OCI-LY3 (cell line): ENCODE measurements around the gene FREM1.

ENCODE experiments used
- EZH2phosphoT487 ChIP-seq: fragments of 200-600 bp; shearing (Covaris generic); IDR thresholded peaks from 2 replicates; pipeline ENCODE4 v1.6.1; 2018; ENCODE audit warnings: antibody characterized with exemption, mixed run types, low read depth
- TF ChIP-seq, protein P1 (sequence below): fragments of 200-600, 300-600 bp; sonication (generic); IDR thresholded peaks from 2 replicates; pipeline ENCODE4 v1.5.1; 2014; ENCODE audit warnings: antibody characterized with exemption, low read length, low read depth

GRCh38 chr9:14819183-14819582, 91.0 kb downstream of the FREM1 start:
- TF ChIP-seq, protein P1, sequence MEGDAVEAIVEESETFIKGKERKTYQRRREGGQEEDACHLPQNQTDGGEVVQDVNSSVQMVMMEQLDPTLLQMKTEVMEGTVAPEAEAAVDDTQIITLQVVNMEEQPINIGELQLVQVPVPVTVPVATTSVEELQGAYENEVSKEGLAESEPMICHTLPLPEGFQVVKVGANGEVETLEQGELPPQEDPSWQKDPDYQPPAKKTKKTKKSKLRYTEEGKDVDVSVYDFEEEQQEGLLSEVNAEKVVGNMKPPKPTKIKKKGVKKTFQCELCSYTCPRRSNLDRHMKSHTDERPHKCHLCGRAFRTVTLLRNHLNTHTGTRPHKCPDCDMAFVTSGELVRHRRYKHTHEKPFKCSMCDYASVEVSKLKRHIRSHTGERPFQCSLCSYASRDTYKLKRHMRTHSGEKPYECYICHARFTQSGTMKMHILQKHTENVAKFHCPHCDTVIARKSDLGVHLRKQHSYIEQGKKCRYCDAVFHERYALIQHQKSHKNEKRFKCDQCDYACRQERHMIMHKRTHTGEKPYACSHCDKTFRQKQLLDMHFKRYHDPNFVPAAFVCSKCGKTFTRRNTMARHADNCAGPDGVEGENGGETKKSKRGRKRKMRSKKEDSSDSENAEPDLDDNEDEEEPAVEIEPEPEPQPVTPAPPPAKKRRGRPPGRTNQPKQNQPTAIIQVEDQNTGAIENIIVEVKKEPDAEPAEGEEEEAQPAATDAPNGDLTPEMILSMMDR, result no peak
- no peak for TF ChIP-seq EZH2phosphoT487
